ENCODE results near the gene C9orf57.
"Not testable (repeated sequence)": the region's sequence is repeated elsewhere in the genome, so short reads cannot be mapped to it uniquely, and the experiment has no call there.

C9orf57 gene, protein sequence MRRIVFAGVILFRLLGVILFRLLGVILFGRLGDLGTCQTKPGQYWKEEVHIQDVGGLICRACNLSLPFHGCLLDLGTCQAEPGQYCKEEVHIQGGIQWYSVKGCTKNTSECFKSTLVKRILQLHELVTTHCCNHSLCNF

DNA sequence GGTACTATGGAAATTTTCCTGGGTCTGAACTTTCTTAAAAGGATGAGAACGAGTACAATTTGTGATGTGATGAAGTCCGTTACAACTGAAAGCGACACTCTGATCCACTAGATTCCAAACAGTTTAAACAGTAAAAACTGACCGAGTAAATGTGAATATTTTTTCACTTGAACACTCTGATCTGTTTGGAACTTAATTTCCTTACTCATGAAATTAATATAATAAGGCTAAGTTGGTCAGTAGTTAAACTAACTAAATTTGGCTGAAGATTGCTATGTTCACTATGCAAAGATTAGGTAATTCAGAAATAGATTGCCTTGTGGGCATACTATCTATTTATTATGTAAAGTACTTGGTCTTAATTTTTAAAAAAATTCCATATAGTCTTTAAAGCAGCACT is at the start of gene C9orf57:
Gene C9orf57, minus strand, starts transcription at position 101 of the 400 bp plus-strand sequence. CDS start 1,282 bp downstream, outside the sequence.
- no peak within 1 kb of the TSS for H3K4me3 ChIP-seq (ENCODE audit: low read length)
- DNase-seq (ENCODE audit: low read depth) = no peak
- TF ChIP-seq, protein P1, sequence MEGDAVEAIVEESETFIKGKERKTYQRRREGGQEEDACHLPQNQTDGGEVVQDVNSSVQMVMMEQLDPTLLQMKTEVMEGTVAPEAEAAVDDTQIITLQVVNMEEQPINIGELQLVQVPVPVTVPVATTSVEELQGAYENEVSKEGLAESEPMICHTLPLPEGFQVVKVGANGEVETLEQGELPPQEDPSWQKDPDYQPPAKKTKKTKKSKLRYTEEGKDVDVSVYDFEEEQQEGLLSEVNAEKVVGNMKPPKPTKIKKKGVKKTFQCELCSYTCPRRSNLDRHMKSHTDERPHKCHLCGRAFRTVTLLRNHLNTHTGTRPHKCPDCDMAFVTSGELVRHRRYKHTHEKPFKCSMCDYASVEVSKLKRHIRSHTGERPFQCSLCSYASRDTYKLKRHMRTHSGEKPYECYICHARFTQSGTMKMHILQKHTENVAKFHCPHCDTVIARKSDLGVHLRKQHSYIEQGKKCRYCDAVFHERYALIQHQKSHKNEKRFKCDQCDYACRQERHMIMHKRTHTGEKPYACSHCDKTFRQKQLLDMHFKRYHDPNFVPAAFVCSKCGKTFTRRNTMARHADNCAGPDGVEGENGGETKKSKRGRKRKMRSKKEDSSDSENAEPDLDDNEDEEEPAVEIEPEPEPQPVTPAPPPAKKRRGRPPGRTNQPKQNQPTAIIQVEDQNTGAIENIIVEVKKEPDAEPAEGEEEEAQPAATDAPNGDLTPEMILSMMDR (conservative IDR thresholded peaks at IDR 0.05; ENCODE audit: low read length) = no peak

DNA sequence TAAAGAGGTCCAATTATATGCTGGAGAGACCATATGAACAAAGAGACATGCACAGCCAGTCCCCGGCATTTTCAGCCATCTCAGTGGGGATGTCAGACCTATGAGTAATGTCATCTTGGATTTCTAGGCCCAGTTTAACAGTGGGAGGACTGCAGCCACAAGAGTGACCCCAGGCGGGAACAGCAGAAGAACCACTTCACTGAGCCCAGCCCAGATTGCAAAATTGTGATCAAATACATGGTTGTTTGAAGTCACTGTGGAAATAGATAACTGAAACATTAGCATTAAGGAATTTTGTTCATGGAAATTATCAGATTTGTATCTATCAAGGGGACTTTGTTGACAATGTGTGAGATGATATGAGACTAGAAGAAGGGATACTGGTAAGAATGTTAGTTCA is 42.1 kb upstream of the C9orf57 start:
- TF ChIP-seq, protein P1 (conservative IDR thresholded peaks at IDR 0.05; ENCODE audit: low read length) = no peak
- H3K4me3 ChIP-seq (ENCODE audit: low read length) = no peak overlapping the region
- no peak for DNase-seq (ENCODE audit: low read depth)

DNA sequence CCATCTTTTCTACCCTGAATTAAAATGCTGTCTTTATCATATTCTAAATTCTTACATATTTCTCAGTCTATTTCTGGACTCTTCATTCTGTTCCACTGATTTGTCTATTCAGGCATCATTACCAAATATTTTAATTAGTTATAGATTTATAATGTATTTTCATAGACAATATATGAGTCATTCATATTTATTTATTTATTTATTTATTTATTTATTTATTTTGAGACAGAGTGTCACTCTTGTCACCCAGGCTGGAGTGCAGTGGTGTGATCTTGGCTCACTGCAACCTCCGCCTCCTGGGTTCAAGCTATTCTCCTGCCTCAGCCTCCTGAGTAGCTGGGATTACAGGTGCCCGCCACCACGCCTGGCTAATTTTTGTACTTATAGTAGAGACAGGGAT is 35.1 kb upstream of the C9orf57 start:
- H3K4me3 ChIP-seq (ENCODE audit: low read length); DNase-seq (ENCODE audit: low read depth): not testable (repeated sequence)

DNA sequence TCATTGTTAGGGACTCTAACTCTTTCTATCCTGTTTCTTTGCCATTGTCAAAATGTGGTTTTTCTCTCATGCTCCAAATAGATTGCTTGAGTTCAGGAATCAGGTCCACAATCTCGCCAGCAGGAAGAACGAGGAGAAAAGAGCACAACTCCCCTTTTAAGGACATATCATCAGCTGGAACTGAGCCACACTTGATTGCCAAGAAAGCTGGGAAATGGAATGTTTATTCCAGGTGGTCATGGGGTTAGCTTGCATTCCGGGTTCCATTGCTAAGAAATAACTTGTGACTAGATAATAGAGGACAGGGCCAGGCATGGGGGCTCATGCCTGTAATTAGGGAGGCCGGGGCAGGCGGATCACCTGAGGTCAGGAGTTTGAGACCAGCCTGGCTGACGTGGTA is 32.4 kb upstream of the C9orf57 start:
- no peak overlapping the region for H3K4me3 ChIP-seq (ENCODE audit: low read length)
- no peak for DNase-seq (ENCODE audit: low read depth)
- TF ChIP-seq, protein P1 (conservative IDR thresholded peaks at IDR 0.05; ENCODE audit: low read length) = no peak

DNA sequence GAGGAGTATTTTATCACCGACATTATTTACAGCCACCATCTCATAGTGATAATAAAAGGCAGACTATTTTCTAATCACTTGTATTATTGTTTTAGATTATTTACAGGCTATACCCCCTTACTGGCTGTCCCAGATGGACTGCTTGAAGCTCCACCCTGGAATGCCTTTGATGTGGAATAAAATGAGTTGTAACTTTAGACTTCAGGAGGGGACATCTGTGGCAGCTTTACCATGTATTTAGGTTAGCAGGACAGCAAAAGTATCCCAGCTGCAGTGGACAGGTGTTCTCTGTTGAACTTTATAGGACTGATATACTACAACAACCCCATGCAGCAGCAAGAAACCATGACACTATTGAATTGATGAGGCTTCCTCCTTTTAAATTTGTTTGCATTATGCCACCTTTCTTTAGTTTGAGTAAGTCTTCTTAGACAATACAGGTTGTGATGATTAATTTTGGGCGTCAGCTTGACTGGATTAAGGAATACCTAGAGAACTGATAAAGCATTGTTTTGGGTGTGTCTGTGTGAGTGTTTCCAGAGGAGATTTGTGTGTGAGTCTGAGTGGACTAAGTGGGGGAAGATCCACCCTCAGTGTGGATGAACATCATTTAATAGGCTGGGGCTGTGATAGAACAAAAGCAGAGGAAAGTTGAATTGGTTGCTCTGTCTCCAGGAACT is 29.2 kb upstream of the C9orf57 start:
- no peak for DNase-seq (ENCODE audit: low read depth)

DNA sequence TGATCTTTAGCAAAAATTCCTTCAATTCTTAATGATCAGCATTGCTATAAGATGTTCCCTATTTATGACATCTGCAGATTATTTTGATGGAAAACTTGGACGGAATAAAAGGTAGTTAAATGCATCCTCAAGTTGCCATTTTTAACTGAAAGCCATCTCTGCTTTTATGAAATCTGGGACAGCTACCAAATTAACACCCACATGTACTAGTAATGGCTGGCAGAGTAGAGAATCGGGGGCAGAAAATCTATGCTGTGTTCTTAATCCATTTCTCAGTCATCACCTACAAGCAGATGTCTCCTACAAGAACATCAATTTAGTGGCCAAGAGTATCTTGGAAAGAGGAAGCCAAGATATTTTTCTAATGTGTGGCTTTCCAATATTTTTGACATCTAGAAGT is 22.1 kb upstream of the C9orf57 start:
- TF ChIP-seq, protein P1 (conservative IDR thresholded peaks at IDR 0.05; ENCODE audit: low read length) = no peak
- H3K4me3 ChIP-seq (ENCODE audit: low read length) = no peak overlapping the region
- no peak for DNase-seq (ENCODE audit: low read depth)

More for the DNA sequence above, 29.2 kb upstream of the C9orf57 start:
- TF ChIP-seq, protein P1 (conservative IDR thresholded peaks at IDR 0.05; ENCODE audit: low read length) = no peak
- H3K4me3 ChIP-seq (ENCODE audit: low read length) = no peak overlapping the region

DNA sequence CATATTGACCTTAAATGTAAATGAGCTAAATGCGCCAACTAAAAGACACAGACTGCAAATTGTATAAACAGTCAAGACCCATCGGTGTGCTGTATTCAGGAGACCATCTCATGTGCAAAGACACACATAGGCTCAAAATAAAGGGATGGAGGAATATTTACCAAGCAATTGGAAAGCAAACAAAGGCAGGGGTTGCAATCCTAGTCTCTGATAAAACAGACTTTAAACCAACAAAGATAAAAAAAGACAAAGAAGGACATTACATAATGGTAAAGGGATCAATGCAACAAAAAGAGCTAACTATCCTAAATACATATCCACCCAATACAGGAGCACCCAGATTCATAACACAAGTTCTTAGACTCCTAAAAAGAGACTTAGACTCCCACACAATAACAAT is 14.3 kb upstream of the C9orf57 start:
- not testable (repeated sequence) for DNase-seq (ENCODE audit: low read depth)

DNA sequence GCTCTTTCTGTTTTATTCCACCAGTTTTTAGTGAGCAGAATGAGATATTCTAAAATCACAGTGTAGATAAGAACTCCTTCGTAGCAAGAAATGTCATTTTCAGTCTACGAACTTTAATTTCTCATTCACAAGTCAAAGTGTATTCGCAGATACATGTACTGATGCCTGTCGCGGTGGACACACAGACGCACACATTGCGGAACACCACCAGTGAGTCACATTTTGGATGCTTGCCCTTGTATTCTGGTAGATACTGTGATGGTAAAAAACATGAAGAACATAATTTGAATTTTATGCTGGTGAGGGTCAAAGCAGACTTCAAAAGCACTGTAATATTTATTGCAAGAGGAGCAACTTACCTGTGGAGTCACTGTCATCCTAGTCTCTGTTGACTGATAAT is 4.7 kb upstream of the C9orf57 start:
- no peak for DNase-seq (ENCODE audit: low read depth)
- no peak overlapping the region for H3K4me3 ChIP-seq (ENCODE audit: low read length)
- TF ChIP-seq, protein P1 (conservative IDR thresholded peaks at IDR 0.05; ENCODE audit: low read length) = no peak

More for the DNA sequence above, 14.3 kb upstream of the C9orf57 start:
- not testable (repeated sequence) for H3K4me3 ChIP-seq (ENCODE audit: low read length)

Measured in AG10803 (cell line).